AG04449 (cell line): ENCODE measurements around the gene FASLG.

Source experiments
- CTCF ChIA-PET: fragments of 350-600 bp; formaldehyde crosslinking; extraction: SDS; loops from one replicate; lab custom pipeline; 2021; ENCODE audit warnings: antibody characterized with exemption; lab: Yijun Ruan, JAX
- POLR2A ChIA-PET: fragments of 400-600, 350-600 bp; formaldehyde crosslinking; extraction: SDS; loops from one replicate; lab custom pipeline; 2020; ENCODE audit warnings: antibody characterized with exemption, inconsistent platforms; lab: Yijun Ruan, JAX
- DNase-seq: peaks from one replicate; pipeline ENCODE4 v3.0.0-alpha.2; 2010; ENCODE audit warnings: low read depth, low spot score
- H3K4me3 ChIP-seq: 2 replicates; pipeline ENCODE4 v1.5.1; 2011; ENCODE audit warnings: low read depth, mild to moderate bottlenecking, control low read depth, low read length
- CTCF ChIP-seq: IDR thresholded peaks from one replicate; pipeline ENCODE4 v1.5.1; 2011; ENCODE audit warnings: mild to moderate bottlenecking, moderate library complexity, low read length, control low read depth, inconsistent platforms; ENCODE audit not compliant: insufficient read depth; ENCODE audit errors: missing control alignments

The FASLG gene

GRCh38 chr1:172661107-172661506 is 2.2 kb downstream of the FASLG start:
- no peak for TF ChIP-seq CTCF
- ChIA-PET CTCF (no interaction called here), POLR2A (no interaction called here)
- no peak overlapping the region for H3K4me3 ChIP-seq
- no peak for DNase-seq

- no peak overlapping the region for H3K4me3 ChIP-seq
- POLR2A ChIA-PET: no interaction called here
- no peak for TF ChIP-seq CTCF
- CTCF ChIA-PET: interaction anchor here (1.1 to 2.3 kb wide), 3 partner anchors 12 to 53 kb away, joined by 3 to 7 read pairs (median 3); no protein-coding TSS in a partner anchor
- DNase-seq: no peak
Measured at GRCh38 chr1:172662464-172663109, 3.7 kb downstream of the FASLG start.

GRCh38 chr1:172663732-172664131 is 4.8 kb downstream of the FASLG start:
- no peak for DNase-seq
- TF ChIP-seq CTCF: no peak
- ChIA-PET POLR2A (no interaction called here), CTCF (interaction anchor here (1.2 to 2.3 kb wide), 3 partner anchors 11 to 56 kb away, joined by 3 to 7 read pairs (median 3); no protein-coding TSS in a partner anchor)
- no peak overlapping the region for H3K4me3 ChIP-seq

GRCh38 chr1:172668097-172668496 is 9.2 kb downstream of the FASLG start:
- H3K4me3 ChIP-seq: no peak overlapping the region
- DNase-seq: no peak
- ChIA-PET CTCF (no interaction called here), POLR2A (no interaction called here)
- no peak for TF ChIP-seq CTCF

GRCh38 chr1:172669011-172669410 is 10.1 kb downstream of the FASLG start:
- no peak for DNase-seq
- ChIA-PET POLR2A (no interaction called here), CTCF (no interaction called here)
- no peak for TF ChIP-seq CTCF
- H3K4me3 ChIP-seq: no peak overlapping the region

- ChIA-PET POLR2A (no interaction called here), CTCF (no interaction called here)
- no peak overlapping the region for H3K4me3 ChIP-seq
- no peak for TF ChIP-seq CTCF
- no peak for DNase-seq
Measured at GRCh38 chr1:172670316-172670715, 11.4 kb downstream of the FASLG start.
